GM19035 (cell line): ENCODE results near the gene POU4F1.

Experiments
- ATAC-seq: cut with Tn5 transposase; IDR thresholded peaks from one replicate; pipeline ENCODE4 v1.9.1; 2021; ENCODE audit not compliant: unreplicated experiment

Gene POU4F1

GRCh38 chr13:78607409-78608251 lies 4.3 kb upstream of the POU4F1 start:
- no peak for ATAC-seq

DNA sequence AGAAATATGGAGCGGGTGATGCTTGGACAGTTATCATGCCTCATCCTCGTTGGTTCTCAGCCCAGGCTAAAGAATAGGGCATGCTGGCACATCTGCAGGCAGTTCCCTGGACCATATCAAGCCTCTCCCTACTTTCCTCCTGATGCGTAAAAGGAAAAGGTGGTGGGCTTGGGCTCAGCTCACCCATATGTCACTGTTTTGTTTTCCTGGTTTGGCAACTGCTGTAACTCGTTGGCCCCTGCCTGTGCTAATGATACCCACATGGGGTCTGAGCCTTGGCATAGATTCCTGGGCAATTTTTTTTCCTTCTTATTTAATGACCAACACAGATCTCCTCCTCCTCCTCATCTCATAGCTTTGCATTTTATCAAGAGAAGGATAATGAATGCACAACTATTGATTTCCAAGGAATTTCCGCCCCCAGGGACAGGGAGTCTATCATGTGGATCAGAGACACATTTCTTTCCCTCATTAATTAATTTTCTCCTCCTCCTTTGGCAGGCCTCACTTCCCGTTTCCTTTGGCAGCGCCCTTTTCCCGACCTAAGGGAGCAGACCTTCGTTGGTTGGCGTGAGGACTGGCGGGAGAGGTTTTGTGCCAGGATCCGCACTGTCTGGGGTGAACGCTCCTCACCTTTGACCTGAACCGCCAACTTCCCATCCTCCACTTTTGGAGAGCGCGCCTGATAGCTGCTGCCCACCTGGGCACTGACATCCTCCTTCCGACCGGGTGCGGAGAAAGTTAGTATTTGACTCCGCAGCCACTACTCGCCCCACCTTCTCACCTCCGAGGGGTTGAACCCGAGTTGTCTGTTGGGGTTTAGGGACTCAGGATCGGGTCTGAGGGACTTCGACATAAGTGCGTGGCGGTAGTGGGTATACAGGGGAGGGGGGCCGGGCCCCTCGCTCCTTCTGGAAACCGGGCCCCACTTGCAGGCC lies 3.4 kb upstream of the POU4F1 start:
- no peak for ATAC-seq

- no peak for ATAC-seq
These were observed 1.6 kb upstream of the POU4F1 start for GRCh38 chr13:78604782-78605611.

DNA sequence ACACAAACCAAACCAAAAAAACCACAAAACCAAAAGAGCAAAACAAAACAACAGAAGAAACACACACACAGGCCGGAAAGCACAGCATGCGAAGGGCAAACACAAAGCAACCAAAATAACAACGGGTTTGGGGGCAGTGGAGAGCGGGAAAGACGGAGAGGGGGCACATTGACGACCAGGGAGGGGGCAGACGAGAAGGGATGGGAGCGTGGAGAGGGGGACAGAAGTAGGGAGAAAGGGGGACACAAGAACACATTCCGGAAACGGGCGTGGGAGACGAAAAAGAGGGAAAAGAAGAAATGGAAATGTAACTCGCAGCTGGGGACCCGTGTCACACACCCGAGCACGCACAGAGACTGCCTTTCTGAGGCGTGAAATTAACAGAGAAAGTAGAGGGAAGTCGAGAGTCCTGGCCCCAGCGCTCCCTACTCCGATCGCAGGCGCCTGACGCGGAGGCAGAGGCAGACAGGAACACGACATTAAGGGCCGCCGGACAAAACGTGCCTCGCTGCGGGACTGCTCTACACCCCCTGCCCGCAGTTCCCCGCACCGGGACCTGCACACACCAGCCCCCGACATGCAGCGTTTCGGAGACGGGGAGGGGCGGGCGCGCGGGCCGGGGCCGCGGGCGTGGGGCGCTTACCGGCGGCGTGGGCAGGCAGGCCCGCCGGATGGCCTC lies 652 bp downstream of the POU4F1 start:
- peak; percentile 18 for ATAC-seq

DNA sequence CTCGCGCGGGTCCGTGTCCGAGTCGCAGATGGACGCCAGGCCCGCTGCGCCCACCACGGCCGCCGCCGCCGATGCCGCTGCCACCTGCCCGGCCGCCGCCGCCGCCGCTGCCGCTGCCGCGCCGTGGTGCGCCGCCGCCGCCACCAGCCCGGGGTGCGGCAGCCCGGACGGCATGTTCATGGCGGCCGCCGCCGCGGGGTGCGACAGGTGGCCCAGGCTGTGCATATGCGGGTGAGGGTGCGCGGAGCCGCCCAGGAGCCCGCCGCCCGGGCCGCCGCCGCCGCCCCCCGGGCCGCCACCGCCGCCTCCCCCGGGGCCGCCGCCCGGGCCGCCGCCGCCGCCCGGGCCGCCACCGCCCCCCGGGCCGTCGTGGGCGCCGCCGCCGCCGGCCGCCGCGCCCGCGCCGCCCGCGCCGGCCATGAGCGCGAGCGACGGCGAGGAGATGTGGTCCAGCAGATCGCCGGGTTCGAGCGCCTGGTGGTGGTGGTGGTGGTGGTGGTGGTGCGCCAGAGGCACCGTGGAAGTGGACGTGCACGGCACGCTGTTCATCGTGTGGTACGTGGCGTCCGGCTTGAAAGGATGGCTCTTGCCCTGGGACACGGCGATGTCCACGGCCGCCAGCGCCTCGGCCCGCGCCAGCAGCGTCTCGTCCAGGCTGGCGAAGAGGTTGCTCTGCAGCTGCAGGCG lies 1.3 kb downstream of the POU4F1 start:
- no peak for ATAC-seq

- ATAC-seq = no peak
These were observed 2.1 kb downstream of the POU4F1 start for GRCh38 chr13:78601124-78601873.

DNA sequence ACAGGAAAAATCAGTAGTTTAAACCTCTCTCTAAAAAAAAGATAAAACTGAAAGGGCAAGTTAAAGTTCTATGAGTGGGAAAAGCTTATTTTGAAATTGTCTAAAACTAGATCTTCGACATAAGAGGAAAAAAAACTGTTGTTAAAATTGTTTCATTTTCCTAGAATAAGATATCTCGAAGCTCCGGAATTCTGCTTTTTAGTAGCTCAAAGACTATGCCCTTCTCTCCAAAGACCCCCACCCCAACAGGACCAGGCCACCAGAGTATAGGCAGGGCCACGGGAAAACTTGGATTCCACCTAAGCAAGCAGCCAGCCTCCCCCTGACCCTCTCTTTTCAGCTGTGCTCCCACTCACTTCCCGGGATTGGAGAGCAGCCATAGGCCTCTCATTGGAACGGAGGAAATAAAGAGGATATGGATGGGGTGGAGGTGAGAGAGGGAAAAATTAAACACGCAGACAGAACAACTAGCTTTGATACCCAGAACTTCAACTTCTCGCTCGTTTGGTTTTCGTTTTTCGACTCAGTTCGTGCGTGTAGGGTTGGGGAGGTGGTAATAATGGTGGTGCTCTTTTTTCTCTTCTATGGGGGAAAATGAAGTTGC lies 3.0 kb downstream of the POU4F1 start:
- ATAC-seq = no peak

- no peak for ATAC-seq
These were observed 3.6 kb downstream of the POU4F1 start for GRCh38 chr13:78599645-78600279.

DNA sequence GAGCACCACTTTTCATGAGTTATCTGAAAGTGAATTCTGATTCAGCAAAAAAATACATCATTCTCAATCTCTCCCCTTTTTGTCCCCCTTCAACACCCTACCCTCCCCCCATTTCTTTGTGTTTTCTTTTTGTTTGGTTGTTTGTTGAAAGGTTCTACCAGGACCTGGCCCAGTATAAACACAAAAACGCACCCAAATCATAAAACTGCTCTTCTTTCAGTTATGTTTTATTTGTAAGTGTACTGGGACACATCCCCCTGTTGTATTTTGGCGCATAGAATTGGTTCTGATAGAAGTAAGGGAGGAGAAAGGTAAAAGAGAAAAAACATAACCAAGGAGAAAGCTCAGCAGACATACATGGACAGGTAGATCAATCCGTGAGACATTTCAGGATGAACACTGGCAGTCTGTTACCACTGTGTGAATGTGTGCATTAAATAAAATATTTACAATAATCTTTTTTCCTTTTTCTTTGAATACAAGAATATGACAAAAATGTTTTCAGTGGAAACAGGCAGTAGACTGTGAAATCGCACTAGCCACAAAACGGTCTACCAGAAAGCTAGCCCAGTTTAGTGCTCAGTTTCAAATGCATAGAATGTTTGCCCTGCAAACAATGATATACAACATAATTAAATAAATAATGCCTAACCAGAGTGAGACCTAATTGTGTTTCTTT lies 4.2 kb downstream of the POU4F1 start:
- ATAC-seq = no peak

DNA sequence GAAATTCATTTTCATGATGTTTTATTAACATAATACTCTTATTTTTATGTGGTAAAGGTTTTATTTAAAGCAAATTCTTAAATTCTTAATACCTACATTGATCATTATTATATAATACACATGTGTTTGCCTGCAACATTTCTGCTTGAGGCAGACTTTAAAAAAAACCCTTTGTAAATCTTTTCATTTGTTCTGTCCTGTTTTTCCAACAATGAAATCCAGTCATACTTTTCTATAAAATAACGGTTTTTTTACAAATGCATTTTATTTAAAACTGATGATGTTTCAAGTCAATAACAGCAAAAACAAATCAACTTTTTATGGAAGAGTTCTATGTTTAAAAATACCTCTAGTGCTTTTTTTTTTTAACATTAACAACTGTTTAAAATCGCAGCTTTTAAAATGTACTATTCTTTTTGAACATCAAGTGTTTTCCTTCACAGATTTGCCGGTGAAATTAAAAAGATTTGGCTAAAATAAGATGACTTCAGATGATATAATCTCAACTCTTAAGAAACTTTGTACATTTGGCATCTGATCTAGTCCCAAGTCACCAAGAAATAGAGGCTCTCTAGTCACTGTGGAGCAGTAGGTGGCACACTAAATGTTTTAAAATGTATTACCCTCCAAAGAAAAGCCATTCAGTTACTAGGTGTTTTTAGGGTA lies 5.1 kb downstream of the POU4F1 start:
- ATAC-seq = no peak

DNA sequence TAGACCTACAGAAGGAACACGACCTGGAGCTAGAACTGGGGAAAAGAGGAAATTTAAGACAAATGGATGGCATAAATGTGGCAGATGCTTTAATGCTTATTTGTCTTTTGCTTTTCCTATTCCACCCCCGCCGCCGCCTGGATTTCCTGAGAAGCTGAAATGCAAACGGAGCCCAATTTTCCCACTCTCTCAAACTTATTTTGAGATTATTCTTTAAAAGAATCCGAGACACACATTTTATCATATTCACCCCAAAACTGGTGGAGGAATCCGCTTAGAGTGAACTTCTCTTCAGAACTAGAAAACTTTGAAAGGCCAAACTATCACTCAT lies 5.8 kb downstream of the POU4F1 start:
- no peak for ATAC-seq

GRCh38 chr13:78596736-78597601 lies 6.4 kb downstream of the POU4F1 start:
- ATAC-seq = no peak

- ATAC-seq = no peak
These were observed 7.0 kb downstream of the POU4F1 start for GRCh38 chr13:78596399-78596735.

DNA sequence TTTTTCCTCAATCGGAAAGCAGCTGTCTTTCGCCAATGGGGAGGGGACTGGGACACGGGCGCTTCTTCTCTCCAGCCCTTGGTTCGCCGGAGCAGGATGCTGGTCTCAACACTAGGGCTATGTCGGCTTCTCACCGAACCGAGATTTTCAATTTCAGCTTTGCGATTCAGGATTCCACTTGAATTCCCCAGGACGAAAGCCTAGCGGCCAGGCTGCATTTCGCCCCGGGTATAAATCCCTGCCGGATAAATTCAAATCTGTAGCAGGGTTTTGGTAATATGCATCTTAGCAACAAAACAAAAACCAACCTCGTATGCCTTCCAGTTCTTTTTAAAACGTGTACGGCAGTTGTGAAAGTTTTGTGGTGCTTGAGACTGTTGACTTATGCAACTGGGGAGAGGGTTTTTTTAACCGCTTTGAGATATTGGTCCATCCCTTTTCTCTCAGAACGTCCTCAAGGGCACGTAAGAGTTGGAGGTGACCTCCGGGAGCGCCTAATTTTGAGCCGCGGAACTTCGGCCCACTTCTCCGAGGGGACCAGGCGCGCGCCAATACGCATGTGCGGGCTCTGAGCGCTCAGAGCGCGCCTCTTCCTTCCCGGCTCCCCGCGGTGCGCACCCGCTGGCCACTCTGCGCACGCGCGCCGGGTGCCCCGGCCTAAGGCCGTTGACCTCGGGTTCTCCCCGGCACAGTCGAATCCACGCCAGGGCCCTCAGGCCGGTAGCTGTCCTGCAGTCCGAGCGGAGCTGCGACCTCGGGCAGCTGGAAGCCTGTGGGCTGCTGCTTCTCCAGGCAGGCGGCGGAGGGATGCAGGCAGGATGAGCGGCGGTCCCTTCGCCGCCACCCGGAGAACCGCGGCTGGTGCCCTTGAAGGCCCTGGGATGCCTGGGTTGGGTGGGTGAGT lies 7.6 kb downstream of the POU4F1 start:
- ATAC-seq = no peak

GRCh38 chr13:78594456-78594975 lies 8.8 kb downstream of the POU4F1 start:
- no peak for ATAC-seq
